Loucy (cell line): ENCODE measurements around the gene RASSF7.

Experiments
- EZH2phosphoT487 ChIP-seq: fragments of 200-600 bp; IDR thresholded peaks from 2 replicates; pipeline ENCODE4 v1.6.1; 2018; ENCODE audit warnings: antibody characterized with exemption, mild to moderate bottlenecking, moderate library complexity, borderline replicate concordance
- TF ChIP-seq, protein P1 (sequence below): fragments of 200-600 bp; sonication (generic); conservative IDR thresholded peaks from 2 replicates; pipeline ENCODE4 v1.5.1; 2014; ENCODE audit warnings: mild to moderate bottlenecking, antibody characterized with exemption, low read length

DNA sequence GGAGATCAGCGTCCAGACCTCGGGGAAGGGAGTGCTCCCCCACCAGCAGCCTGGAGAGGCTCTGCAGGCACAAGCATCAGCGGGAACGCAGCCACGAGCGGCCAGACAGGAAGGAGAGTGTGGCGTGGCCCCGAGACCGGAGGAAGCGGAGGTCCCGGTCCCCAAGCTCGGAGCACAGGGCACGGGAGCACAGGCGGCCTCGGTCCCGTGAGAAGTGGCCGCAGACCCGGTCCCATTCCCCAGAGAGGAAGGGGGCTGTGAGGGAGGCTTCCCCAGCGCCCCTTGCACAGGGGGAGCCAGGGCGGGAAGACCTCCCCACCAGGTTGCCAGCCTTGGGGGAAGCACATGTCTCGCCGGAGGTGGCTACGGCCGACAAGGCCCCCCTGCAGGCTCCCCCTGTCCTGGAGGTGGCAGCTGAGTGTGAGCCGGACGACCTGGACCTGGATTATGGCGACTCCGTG lies 48.1 kb downstream of the RASSF7 start:
- TF ChIP-seq, protein P1, sequence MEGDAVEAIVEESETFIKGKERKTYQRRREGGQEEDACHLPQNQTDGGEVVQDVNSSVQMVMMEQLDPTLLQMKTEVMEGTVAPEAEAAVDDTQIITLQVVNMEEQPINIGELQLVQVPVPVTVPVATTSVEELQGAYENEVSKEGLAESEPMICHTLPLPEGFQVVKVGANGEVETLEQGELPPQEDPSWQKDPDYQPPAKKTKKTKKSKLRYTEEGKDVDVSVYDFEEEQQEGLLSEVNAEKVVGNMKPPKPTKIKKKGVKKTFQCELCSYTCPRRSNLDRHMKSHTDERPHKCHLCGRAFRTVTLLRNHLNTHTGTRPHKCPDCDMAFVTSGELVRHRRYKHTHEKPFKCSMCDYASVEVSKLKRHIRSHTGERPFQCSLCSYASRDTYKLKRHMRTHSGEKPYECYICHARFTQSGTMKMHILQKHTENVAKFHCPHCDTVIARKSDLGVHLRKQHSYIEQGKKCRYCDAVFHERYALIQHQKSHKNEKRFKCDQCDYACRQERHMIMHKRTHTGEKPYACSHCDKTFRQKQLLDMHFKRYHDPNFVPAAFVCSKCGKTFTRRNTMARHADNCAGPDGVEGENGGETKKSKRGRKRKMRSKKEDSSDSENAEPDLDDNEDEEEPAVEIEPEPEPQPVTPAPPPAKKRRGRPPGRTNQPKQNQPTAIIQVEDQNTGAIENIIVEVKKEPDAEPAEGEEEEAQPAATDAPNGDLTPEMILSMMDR = no peak
- TF ChIP-seq EZH2phosphoT487 = no peak
